KBM-7 (cell line): ENCODE data around the gene PLEKHO2.

Source experiments
- DNase-seq: peaks from one replicate; pipeline ENCODE4 v3.0.0-alpha.2; 2015
- in situ Hi-C: fragments of 300-500 bp; cut with MboI; formaldehyde crosslinking; loops from 2 replicates; pipeline ENCODE4 v1.14.3; 2020; ENCODE audit warnings: low sequenced_read_pairs, low pct_unique_long_range_greater_than_20kb, mixed read lengths

PLEKHO2 gene

DNA sequence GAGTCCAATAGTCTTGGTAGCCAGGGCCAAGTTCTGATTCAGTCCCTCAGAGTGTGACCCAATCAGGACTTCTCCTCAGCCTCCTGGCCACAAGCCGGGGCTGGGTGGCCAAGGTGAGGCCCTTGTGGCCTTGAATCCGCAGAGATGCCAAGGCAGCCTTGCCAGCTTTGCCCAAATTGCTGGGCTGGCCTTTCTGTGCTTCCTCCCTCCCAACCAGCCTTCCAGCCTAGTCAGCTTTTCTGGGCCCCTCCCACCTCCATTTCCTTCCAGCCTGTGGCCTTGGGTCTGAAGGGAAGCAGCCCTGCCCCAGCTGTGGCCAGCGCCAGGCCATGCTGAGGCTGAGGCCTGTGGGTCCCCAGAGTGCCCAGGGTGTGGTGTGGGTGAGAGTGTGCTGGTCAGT lies 35.7 kb downstream of the PLEKHO2 start:
- peak; percentile 50 for DNase-seq
- in situ Hi-C loops, result no loop called here

GRCh38 chr15:64878705-64879104 lies 37.0 kb downstream of the PLEKHO2 start:
- in situ Hi-C loops, result no loop called here

GRCh38 chr15:64883100-64883581 lies 41.4 kb downstream of the PLEKHO2 start:
- in situ Hi-C loops, result no loop called here
- peak; percentile 59 for DNase-seq

More at GRCh38 chr15:64878705-64879104, 37.0 kb downstream of the PLEKHO2 start:
- DNase-seq, result no peak

GRCh38 chr15:64883997-64884511 lies 42.3 kb downstream of the PLEKHO2 start:
- in situ Hi-C loops, result no loop called here
- peak; percentile 49 for DNase-seq

DNA sequence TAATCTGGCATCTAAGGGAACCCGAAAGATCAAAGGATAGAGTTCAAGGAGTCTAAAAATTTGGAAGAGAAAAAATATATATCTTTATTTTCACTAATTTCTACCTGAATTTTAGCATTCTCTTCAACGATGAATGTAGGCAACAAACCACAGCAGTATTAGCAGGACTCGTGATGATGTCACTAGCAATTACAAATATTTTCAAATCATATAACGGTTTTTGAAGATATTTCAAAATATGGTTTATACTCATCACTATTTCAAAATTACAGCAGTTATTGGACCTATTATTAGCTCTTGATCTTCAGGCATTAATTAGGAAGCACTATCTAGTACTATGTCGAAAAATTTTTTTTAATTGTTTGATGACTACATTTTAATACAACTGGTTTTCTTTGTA lies 43.0 kb downstream of the PLEKHO2 start:
- in situ Hi-C loops, result no loop called here
- no peak for DNase-seq

GRCh38 chr15:64888336-64888735 lies 46.6 kb downstream of the PLEKHO2 start:
- no peak for DNase-seq
- in situ Hi-C loops, result no loop called here

GRCh38 chr15:64891561-64891960 lies 49.8 kb downstream of the PLEKHO2 start:
- no peak for DNase-seq
- in situ Hi-C loops, result no loop called here

- in situ Hi-C loops, result no loop called here
- peak; percentile 73 for DNase-seq
Measured at GRCh38 chr15:64892847-64893403, 51.2 kb downstream of the PLEKHO2 start.

GRCh38 chr15:64893481-64894394 lies 52.0 kb downstream of the PLEKHO2 start:
- in situ Hi-C loops, result no loop called here
- DNase-seq, result peak; percentile 100

GRCh38 chr15:64894395-64895056 lies 52.8 kb downstream of the PLEKHO2 start:
- peak; percentile 69 for DNase-seq

GRCh38 chr15:64895285-64896065 lies 53.8 kb downstream of the PLEKHO2 start:
- in situ Hi-C loops, result no loop called here
- peak; percentile 94 for DNase-seq

More at GRCh38 chr15:64894395-64895056, 52.8 kb downstream of the PLEKHO2 start:
- in situ Hi-C loops, result no loop called here

GRCh38 chr15:64896371-64897069 lies 54.8 kb downstream of the PLEKHO2 start:
- in situ Hi-C loops, result no loop called here
- no peak for DNase-seq

- peak; percentile 62 for DNase-seq
- in situ Hi-C loops, result no loop called here
Measured at GRCh38 chr15:64897345-64897985, 55.8 kb downstream of the PLEKHO2 start.

GRCh38 chr15:64898406-64898805 lies 56.7 kb downstream of the PLEKHO2 start:
- DNase-seq, result no peak
- in situ Hi-C loops, result no loop called here

- in situ Hi-C loops, result no loop called here
- no peak for DNase-seq
Measured at GRCh38 chr15:64901141-64901540, 59.4 kb downstream of the PLEKHO2 start.

GRCh38 chr15:64901914-64902313 lies 60.2 kb downstream of the PLEKHO2 start:
- DNase-seq, result peak; percentile 74
- in situ Hi-C loops, result no loop called here

- in situ Hi-C loops, result no loop called here
- no peak for DNase-seq
Measured at GRCh38 chr15:64902863-64903262, 61.1 kb downstream of the PLEKHO2 start.
